Measurements from ENCODE around the gene SORCS1.

- TF ChIP-seq CTCF (IDR thresholded peaks at IDR 0.05; ENCODE audit: low read depth, low read length, poor library complexity, severe bottlenecking) (no peak), EZH2phosphoT487 (IDR thresholded peaks at IDR 0.05; ENCODE audit: borderline replicate concordance, low read length) (no peak)
Observed at GRCh38 chr10:106608066-106608465, 556.4 kb downstream of the SORCS1 start.
